ENCODE measurements around the gene BRCA2.

BRCA2 gene

GRCh38 chr13:32384702-32385101 is 69.4 kb downstream of the BRCA2 start:
- no peak for DNase-seq

GRCh38 chr13:32385410-32385809 is 70.1 kb downstream of the BRCA2 start:
- no peak for DNase-seq

GRCh38 chr13:32390048-32390447 is 74.7 kb downstream of the BRCA2 start:
- DNase-seq, result no peak

- no peak for DNase-seq
Observed at GRCh38 chr13:32390484-32390883, 75.2 kb downstream of the BRCA2 start.

- DNase-seq, result no peak
Observed at GRCh38 chr13:32391101-32391619, 75.9 kb downstream of the BRCA2 start.

- no peak for DNase-seq
Observed at GRCh38 chr13:32403108-32403507, 87.8 kb downstream of the BRCA2 start.

GRCh38 chr13:32407854-32408253 is 92.5 kb downstream of the BRCA2 start:
- peak in 1 of 2 experiments; percentile 36 for DNase-seq

- no peak for DNase-seq
Observed at GRCh38 chr13:32408296-32409000, 93.1 kb downstream of the BRCA2 start.

- no peak for DNase-seq
Observed at GRCh38 chr13:32409001-32409313, 93.6 kb downstream of the BRCA2 start.

GRCh38 chr13:32409561-32410421 is 94.5 kb downstream of the BRCA2 start:
- no peak for DNase-seq

GRCh38 chr13:32413284-32413683 is 98.0 kb downstream of the BRCA2 start:
- no peak for DNase-seq

- no peak for DNase-seq
Observed at GRCh38 chr13:32414580-32414979, 99.3 kb downstream of the BRCA2 start.

GRCh38 chr13:32415019-32415418 is 99.7 kb downstream of the BRCA2 start:
- DNase-seq, result no peak

GRCh38 chr13:32417995-32418394 is 102.7 kb downstream of the BRCA2 start:
- no peak for DNase-seq

GRCh38 chr13:32419862-32420261 is 104.6 kb downstream of the BRCA2 start:
- no peak for DNase-seq

- DNase-seq, result no peak
Observed at GRCh38 chr13:32423592-32423991, 108.3 kb downstream of the BRCA2 start.

- no peak for DNase-seq
Observed at GRCh38 chr13:32425158-32425557, 109.8 kb downstream of the BRCA2 start.

GRCh38 chr13:32426191-32426989 is 111.1 kb downstream of the BRCA2 start:
- DNase-seq, result peak; percentile 58 to 59

GRCh38 chr13:32426990-32427851 is 111.9 kb downstream of the BRCA2 start:
- DNase-seq, result peak; percentile 69 to 78

GRCh38 chr13:32427852-32428580 is 112.7 kb downstream of the BRCA2 start, which contains the start of gene N4BP2L1:
N4BP2L1 (minus strand) TSS chr13:32428130; CDS start chr13:32428082, 48 bp downstream.
- peak; percentile 89 to 91 for DNase-seq
